GM21528 (cell line): ENCODE results near the gene GBA2.

Source experiments
- ATAC-seq: cut with Tn5 transposase; IDR thresholded peaks from one replicate; pipeline ENCODE4 v1.9.1; 2021; ENCODE audit warnings: mild to moderate bottlenecking, moderate library complexity; ENCODE audit not compliant: unreplicated experiment, low FRiP score

GBA2 gene

DNA sequence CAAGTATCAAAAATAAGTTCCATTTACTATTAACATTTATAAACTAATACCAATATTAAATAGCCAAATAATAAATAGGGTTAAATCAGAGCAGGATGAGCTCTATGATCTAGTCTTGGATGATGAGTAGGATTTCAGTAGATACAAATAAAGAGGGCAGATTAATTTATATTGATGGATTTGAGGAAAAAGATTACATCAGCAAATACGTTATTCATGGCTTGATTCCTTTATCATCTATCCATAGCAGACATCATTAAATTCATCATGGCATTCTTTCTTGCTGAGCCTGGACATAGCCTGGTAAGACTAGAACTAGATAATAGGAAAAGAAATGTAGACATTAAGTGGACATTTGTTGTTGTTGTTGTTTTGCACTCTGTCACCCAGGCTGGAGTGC lies 18.4 kb upstream of the GBA2 start:
- ATAC-seq = no peak

DNA sequence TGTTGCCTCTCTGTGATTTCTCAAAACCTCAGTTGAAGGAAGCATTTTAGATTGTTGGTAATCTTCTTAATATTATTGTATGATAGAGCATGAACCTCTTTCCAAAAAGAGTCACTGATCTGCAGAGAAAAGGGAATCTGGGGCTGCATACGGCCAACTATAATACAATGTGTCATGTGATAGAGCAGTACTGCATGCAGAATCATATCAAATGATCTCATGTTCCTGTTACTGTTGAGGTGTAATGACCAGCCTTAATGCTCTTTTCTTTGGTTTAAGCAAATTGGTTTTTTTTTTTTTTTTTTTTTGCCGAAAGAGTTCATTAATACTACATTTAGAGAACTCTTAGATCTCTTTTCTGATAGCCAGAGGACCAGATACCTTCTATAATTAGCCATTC lies 18.0 kb upstream of the GBA2 start:
- no peak for ATAC-seq

DNA sequence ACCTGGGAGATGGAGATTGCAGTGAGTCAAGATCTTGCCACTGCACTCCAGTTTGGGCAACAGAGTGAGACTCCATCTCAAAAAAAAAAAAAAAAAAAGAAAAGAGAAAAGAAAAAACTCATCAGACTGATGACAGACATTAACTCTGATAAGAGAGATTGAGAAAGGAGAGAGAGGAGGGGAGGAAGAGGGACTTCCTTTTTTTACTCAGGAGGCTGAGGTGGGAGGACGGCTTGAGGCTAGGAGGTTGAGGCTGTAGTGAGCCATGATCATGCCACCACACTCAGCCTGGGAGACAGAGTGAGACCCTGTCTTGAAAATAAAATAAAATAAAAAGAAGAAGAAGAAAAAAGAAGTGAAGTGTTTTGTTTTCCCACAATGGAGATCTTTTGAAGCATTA lies 14.8 kb upstream of the GBA2 start:
- ATAC-seq = no peak

GRCh38 chr9:35763181-35763580 lies 14.2 kb upstream of the GBA2 start:
- no peak for ATAC-seq

GRCh38 chr9:35760651-35761050 lies 11.6 kb upstream of the GBA2 start:
- no peak for ATAC-seq

GRCh38 chr9:35759795-35760194 lies 10.8 kb upstream of the GBA2 start:
- no peak for ATAC-seq

DNA sequence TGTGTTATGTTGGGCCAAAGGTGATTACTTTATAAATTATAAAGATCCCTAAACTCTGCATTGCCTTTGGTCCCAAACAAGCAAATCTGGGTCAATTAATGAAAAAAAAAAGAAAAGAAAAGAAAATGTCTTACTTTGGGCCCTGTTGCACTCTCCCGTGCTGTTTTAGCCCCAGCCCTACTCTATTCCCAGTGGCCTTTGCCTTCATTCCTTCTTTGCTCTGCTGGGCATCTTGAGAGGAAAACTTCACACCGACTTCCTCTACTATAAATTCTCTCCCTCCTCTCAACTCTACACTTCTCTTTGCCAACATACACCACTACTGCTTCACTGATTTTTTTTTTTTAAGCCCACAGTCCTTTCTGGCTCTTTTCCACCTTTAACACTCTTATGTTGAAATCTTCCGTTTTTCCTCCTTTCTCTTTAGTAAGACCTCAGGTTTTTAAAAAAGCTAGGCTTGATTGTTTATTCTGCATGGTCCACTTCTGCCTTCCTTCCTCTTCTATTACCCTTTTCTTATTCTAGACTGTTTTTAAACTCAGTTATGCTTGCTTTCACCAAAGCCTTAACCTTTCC lies 9.5 kb upstream of the GBA2 start:
- ATAC-seq = no peak

DNA sequence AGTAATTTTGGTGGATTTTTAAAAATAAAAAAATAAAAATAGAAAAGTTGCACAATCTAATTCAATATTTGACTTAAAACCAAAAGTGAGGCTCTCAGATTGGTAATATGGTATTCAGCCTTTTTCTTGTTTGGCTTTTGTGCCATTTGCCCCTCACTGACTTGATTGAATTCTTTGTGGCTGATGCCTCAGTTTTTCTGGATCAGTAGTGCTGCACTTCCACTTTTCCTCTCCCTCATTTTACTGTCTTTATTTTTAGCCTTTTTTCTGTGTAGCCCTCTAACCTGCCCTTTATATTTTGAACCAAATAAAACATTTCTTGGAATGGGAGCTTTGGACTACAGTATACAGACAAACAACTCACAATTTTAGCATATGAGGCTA lies 8.9 kb upstream of the GBA2 start:
- no peak for ATAC-seq

- ATAC-seq = peak; percentile 40
These were observed 8.3 kb upstream of the GBA2 start for GRCh38 chr9:35757226-35757891.

DNA sequence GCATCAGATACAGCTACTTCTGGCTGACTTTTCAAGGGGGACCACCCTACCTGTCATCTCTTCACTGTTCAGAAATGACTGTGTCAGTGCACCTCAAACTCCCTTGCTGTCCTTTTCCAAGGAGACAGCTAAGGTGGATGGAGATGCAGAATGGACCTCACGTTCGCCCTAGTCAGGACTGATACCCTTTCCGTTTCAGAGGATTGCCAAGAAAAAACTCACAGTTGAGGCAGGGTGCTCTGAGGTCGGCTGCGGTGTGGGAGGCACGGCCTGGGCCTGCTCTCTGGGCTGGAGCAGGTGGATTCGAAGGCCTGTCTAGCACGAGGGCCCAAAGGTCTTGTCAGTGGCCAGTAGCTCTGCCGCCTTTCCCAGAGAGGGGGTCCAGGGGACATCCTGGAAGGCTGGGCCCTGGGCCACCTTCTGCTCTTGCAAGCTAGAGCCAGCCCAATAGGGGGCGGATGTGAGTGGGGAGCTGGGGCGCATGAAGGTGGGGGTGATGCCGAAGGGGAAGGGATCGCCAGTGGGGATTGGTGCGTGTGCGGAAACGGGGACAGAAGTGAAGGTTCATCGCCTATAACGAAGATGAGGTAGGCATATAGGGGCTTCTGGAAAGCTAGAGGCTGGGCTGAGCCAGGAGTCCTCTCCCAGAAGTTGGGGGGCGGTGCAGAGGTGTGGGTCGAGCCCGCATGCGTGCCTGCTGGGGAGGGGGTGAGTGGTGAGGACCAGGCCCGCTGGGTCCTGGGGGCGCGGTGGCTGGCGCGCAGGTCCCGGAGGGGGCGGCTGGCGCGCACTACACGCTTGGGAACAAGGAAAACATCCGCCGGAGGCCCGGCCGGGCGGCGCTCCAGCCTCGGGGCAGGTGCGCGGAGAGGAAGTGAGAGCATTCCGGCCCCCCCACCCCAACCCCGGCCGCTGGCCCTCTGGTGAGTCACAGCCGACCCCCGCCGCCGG lies 7.5 kb upstream of the GBA2 start:
- ATAC-seq = peak; percentile 64

DNA sequence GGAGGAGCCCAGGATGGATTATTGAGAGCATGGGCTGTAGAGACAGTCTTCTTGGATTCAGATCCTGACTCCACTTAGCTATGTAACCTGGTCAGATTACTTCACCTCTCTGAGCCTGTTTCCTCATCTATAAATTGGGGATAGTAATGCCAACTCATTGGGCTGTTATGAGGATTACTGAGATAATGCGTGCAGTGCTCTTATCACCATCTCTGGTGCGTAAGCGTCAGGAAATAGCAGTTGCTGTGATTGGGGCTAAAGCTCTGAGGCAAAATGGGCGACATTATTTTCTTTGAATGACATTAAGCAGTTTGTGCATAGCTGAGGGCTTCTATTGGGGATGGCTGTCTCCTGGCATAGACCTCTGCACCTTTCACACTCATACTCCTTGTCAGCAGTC lies 6.0 kb upstream of the GBA2 start:
- ATAC-seq = no peak

- no peak for ATAC-seq
These were observed 5.2 kb upstream of the GBA2 start, which contains the start of gene MSMP for GRCh38 chr9:35754264-35754663. TSS of gene MSMP (minus strand) at chr9:35754276. CDS start at chr9:35754129, 147 bp downstream.

DNA sequence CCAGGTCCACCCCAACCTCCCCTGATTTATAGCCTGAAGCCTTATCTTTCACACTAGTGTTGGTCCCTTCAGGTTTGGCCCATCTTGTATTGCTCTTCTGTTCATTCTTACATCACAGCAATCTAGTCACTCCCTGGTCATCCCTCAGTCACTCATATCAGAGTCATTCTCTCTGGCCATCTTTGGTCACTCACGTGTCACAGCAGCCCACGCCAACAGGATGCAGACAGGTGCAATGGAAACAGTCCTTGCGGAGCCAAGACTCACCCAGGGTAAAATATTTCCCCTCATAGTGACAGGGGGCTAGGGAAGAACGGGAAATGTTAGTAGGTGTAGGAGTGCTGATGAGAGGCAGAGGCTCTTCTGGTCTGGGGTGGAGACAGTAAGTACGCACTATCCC lies 4.4 kb upstream of the GBA2 start:
- ATAC-seq = no peak

GRCh38 chr9:35750256-35750531 lies 1.2 kb upstream of the GBA2 start:
- no peak for ATAC-seq

GRCh38 chr9:35749515-35750255 lies 657 bp upstream of the GBA2 start:
- peak; percentile 33 for ATAC-seq

DNA sequence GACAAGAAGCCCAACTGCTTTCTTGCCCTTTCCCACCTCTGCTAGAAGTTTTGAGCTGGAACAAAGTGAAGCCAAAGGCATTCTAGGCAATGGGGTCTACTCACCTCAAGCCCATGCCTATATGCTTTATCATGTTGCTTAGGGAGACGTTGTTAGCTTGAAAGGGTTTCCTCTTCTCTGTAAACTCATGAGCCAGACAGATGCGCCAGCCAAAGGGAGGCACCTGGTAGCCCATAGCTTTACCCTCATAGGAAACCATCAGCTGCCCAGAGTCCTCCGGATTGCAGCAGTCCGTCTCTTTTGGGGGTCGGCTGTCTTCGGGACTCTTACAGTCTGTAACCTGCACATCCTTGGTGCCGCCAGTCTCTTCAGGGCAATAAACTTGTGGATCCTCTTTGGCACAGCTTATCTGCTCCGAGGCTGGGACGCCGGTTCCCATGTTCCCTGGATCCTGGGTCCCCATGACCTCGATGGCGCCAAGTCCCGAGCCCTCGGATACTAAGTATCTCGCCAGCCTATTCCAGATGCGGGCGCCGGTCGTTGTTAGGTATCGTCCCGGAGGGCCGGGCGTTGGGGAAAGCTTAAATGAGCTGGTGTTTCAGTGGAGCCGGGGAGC lies 678 bp downstream of the GBA2 start:
- no peak for ATAC-seq

GRCh38 chr9:35746583-35746982 lies 2.4 kb downstream of the GBA2 start:
- ATAC-seq = no peak

- no peak for ATAC-seq
These were observed 3.5 kb downstream of the GBA2 start for GRCh38 chr9:35745569-35745968.

GRCh38 chr9:35743880-35744518 lies 5.0 kb downstream of the GBA2 start:
- ATAC-seq = no peak

- ATAC-seq = no peak
These were observed 5.6 kb downstream of the GBA2 start for GRCh38 chr9:35743452-35743851.
